Activated CD4-positive, alpha-beta T cell treated with anti-CD3 and anti-CD28 coated beads, Interleukin-2, Interleukin-4, amounts not matched to agents 100 ng/mL and 50 ng/mL, durations not matched to agents 16 hours and 8 hours (primary cell): Measurements from ENCODE around the gene KRTAP19-6.

ENCODE experiments used
- DNase-seq: peaks from one replicate; pipeline ENCODE4 v3.0.0-alpha.2; 2020; ENCODE audit warnings: low spot score

Gene KRTAP19-6

GRCh38 chr21:30541764-30542163 lies at the start of gene KRTAP19-6:
KRTAP19-6 (minus strand) TSS chr21:30541864; CDS start chr21:30541833, 31 bp downstream.
- no peak for DNase-seq

GRCh38 chr21:30590297-30590696 lies 48.6 kb upstream of the KRTAP19-6 start, which contains the start of gene KRTAP22-2:
KRTAP22-2 (minus strand) TSS chr21:30590397.
- DNase-seq, result no peak

GRCh38 chr21:30582870-30583269 lies 41.2 kb upstream of the KRTAP19-6 start:
- DNase-seq, result no peak

GRCh38 chr21:30580132-30580531 lies 38.5 kb upstream of the KRTAP19-6 start:
- no peak for DNase-seq

GRCh38 chr21:30579346-30579745 lies 37.7 kb upstream of the KRTAP19-6 start:
- DNase-seq, result no peak

- DNase-seq, result no peak
Measured at GRCh38 chr21:30577766-30578165, 36.1 kb upstream of the KRTAP19-6 start.

- DNase-seq, result no peak
Measured at GRCh38 chr21:30567617-30568016, 26.0 kb upstream of the KRTAP19-6 start.

- DNase-seq, result no peak
Measured at GRCh38 chr21:30563630-30564029, 22.0 kb upstream of the KRTAP19-6 start.

GRCh38 chr21:30563072-30563471 lies 21.4 kb upstream of the KRTAP19-6 start:
- DNase-seq, result no peak

GRCh38 chr21:30561957-30562356 lies 20.3 kb upstream of the KRTAP19-6 start:
- no peak for DNase-seq

GRCh38 chr21:30561264-30561895 lies 19.7 kb upstream of the KRTAP19-6 start, which contains the start of gene KRTAP19-7:
KRTAP19-7 (minus strand) TSS chr21:30561314; CDS start chr21:30561289, 25 bp downstream.
- DNase-seq, result no peak

- no peak for DNase-seq
Measured at GRCh38 chr21:30555095-30555494, 13.4 kb upstream of the KRTAP19-6 start.

GRCh38 chr21:30552782-30553181 lies 11.1 kb upstream of the KRTAP19-6 start:
- no peak for DNase-seq

GRCh38 chr21:30518876-30519275 lies 22.8 kb downstream of the KRTAP19-6 start:
- DNase-seq, result no peak

- DNase-seq, result no peak
Measured at GRCh38 chr21:30515681-30516080, 26.0 kb downstream of the KRTAP19-6 start.

GRCh38 chr21:30505621-30506205 lies 36.0 kb downstream of the KRTAP19-6 start:
- DNase-seq, result peak; percentile 39

GRCh38 chr21:30502041-30502440 lies 39.6 kb downstream of the KRTAP19-6 start, which contains the start of gene KRTAP19-5:
KRTAP19-5 (minus strand) TSS chr21:30502141; CDS start chr21:30502090, 51 bp downstream.
- no peak for DNase-seq

- DNase-seq, result no peak
Measured at GRCh38 chr21:30497065-30497464, 44.6 kb downstream of the KRTAP19-6 start, which contains the start of gene KRTAP19-4. KRTAP19-4 (minus strand) TSS chr21:30497165; CDS start chr21:30497110, 55 bp downstream.

GRCh38 chr21:30491963-30492428 lies 49.7 kb downstream of the KRTAP19-6 start, which contains the start of gene KRTAP19-3:
KRTAP19-3 (minus strand) TSS chr21:30492013; CDS start chr21:30491957, 56 bp downstream.
- no peak for DNase-seq
